ENCODE measurements around the gene MCRIP2.

DNA sequence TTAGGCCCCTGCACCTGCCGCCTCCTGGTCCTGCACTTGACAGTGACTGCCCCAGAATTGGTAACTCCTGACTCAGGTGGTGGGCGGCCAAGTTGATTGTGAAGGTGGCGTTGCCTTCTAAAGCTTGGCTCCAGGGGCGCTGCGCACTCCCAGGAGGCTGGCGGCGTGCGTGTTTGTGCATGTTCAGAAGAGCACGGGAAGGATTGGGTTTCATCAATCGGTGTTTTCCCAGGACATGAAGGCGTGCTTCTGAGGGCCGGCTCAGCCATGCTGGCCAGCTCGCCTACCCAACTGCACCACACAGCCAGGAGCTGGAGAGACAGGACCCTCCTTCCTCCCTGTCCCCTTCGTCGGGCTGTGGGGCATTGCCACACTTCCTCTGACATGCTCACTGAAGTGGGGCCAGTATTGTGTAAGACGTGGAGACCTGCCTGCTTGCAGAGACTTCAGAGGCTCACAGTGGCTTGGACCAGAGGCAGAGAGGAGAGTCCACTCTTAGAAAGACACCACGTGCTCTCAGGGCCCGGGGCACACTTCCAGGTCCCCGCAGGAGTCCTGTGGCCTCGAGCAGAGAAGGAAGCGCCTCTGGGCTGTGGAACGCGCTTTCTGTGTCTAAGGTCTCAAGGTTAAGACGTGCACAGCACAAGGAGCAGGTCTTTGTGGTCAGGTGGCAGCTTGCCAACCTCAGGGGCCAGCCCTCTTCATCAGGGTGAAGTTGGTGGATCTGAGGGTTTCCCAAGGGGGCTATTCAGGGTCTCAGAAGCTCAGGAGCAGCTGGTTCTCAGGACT, 48.9 kb upstream of the MCRIP2 start:
- TF ChIP-seq, protein P1, sequence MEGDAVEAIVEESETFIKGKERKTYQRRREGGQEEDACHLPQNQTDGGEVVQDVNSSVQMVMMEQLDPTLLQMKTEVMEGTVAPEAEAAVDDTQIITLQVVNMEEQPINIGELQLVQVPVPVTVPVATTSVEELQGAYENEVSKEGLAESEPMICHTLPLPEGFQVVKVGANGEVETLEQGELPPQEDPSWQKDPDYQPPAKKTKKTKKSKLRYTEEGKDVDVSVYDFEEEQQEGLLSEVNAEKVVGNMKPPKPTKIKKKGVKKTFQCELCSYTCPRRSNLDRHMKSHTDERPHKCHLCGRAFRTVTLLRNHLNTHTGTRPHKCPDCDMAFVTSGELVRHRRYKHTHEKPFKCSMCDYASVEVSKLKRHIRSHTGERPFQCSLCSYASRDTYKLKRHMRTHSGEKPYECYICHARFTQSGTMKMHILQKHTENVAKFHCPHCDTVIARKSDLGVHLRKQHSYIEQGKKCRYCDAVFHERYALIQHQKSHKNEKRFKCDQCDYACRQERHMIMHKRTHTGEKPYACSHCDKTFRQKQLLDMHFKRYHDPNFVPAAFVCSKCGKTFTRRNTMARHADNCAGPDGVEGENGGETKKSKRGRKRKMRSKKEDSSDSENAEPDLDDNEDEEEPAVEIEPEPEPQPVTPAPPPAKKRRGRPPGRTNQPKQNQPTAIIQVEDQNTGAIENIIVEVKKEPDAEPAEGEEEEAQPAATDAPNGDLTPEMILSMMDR (conservative IDR thresholded peaks at IDR 0.05; ENCODE audit: low read depth, low read length) = no peak
- TF ChIP-seq EZH2 (IDR thresholded peaks at IDR 0.05; ENCODE audit: borderline replicate concordance, low read depth, low read length, poor library complexity, severe bottlenecking) = no peak

All from A673 (cell line).